ENCODE results near the gene MYO5A. TPM values are rescaled to one million over a fixed set of nuclear protein-coding genes. Genes with fewer than 3 reads are reported as not detected.
"Not testable (repeated sequence)": the region's sequence is repeated elsewhere in the genome, so short reads cannot be mapped to it uniquely, and the experiment has no call there.

Gene MYO5A
- total RNA-seq, 2 donors from 2014 or later: 5.9 to 7.9 TPM

- peak; percentile 76 to 81 for DNase-seq
- ATAC-seq: peak; percentile 86
- intact Hi-C loops (cut with DNase I, micrococcal nuclease): no loop called here
Observed at GRCh38 chr15:52288051-52288942, 240.4 kb downstream of the MYO5A start.

DNA sequence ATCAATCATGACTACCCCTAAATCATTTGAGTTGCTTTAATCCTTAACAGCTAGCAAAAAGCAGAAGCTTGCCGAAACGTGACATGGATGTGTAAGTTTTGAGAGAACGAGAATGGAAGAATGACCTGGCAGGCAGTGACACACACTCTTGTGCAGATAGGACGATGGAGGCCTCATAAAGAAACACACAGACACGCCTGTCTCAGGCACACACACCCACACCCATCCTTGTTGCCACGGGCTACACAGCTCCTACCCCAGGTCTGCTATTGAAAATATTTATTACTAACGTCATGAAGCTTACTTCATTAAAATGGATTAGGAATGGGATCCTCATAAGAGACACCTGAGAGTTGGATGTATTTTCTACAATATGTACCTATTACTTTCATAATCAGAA lies 241.6 kb downstream of the MYO5A start:
- peak; percentile 75 for ATAC-seq
- peak; percentile 59 to 82 for DNase-seq
- intact Hi-C loops (cut with DNase I, micrococcal nuclease): no loop called here

- DNase-seq; ATAC-seq; intact Hi-C loops (cut with DNase I, micrococcal nuclease): not testable (repeated sequence)
Observed at GRCh38 chr15:52285941-52286340, 242.7 kb downstream of the MYO5A start.

DNA sequence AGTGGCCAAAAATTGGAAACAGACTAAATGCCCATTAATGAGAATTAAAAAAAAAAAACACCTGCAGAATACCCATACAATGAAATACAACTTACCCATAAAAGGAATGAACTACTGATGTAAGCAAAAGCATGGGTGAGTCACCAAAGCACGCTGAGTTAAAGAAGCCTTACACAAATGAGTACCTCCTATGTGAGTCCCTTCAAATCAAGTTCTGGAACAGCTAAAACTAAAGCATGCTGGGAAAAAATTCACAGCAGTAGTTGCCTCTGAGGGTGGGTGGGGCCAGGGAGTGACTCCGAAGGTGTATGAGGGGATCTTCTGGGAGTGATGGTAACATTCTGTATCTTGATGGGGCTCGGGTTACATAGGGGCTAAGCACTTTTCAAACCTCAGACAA lies 244.5 kb downstream of the MYO5A start:
- intact Hi-C loops (cut with DNase I, micrococcal nuclease): no loop called here
- ATAC-seq (no peak), DNase-seq (no peak)

GRCh38 chr15:52283281-52283680 lies 245.4 kb downstream of the MYO5A start:
- no peak for DNase-seq
- no peak for ATAC-seq
- intact Hi-C loops (cut with DNase I, micrococcal nuclease): no loop called here

- intact Hi-C loops (cut with DNase I, micrococcal nuclease): no loop called here
- ATAC-seq: no peak
- no peak for DNase-seq
Observed at GRCh38 chr15:52282418-52282817, 246.3 kb downstream of the MYO5A start.

DNA sequence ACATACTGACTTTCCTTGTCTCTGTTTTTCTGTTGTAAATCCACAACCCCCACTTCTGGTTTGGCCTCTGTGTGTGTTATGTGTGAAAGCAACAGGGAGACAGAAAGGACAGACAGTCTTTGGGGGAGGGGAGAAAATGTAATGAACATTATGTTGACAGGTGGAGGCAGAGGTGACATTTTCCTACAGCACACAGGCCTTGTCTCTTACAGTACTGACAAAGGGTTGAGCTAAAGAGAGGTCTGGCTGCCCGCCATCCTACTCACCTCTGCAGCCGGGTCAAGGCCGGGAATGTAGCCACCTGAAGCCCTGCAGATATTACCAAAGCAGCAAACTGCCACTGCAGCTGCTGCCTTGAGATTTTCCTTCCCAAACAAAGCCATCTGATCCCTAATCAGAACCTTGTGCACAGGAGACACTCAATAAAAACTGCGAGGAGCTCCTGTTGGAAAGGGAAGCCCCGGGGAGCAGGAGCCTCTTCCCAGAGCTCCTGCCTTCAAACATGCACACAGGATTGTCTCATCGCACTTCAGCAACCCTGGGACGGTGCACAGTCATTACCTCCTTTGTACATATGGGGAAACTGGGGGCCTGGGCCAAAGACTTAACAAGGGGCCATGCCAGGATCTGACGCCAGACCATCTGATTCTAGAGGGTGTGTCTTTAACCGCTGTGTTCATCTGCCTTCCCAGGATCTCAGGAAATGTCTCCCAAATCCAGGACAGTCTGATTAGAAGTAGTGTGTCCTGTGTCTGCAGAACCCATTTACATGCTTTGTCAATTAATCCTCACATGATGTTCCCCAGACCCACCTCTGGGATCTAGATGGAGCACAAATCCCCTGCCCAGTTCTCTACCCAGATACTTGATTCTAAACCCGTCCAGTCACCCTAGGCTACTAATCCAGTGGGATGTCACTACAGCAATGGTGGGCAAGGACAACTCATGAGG lies 247.3 kb downstream of the MYO5A start:
- DNase-seq: no peak
- no peak for ATAC-seq
- intact Hi-C loops (cut with DNase I, micrococcal nuclease): no loop called here

DNA sequence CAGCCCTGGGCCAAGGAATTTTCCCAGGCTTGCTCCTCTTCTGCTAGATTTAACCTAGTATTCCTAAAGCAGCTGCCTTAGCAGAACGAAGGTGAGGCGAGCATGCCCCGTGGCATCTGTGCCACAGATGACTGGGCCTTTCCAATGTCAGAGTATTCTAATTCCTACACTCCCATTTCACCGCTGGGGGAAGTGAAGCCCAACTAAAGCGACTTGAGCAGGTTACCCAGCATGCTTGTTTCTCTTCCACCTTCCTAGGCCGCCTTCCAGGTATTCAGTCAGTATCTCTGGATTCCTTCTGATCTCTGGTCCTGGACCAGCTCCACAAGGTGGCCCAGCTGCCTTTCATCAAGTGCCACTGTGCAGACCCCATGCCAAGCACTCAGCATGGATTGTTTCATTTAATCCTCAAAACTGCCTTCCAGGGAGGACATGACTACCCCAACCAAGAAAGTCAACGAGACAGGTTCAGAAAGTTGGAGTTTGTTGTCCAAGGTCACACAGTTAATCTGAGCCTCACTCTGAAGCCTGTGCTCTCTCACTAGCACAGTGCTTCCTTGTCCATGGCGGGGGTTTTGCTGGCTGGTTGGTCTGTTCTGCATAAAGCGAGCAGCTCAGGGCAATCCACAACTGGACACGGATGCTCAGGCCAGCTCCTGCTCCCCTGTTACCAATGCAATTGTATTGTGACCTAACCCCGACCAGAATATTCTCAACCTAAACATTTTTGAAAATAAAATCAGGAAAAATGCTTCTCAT lies 248.2 kb downstream of the MYO5A start:
- ATAC-seq: no peak
- no peak for DNase-seq
- intact Hi-C loops (cut with DNase I, micrococcal nuclease): no loop called here

GRCh38 chr15:52278636-52279367 lies 249.9 kb downstream of the MYO5A start:
- DNase-seq (no peak), ATAC-seq (no peak)
- intact Hi-C loops (cut with DNase I, micrococcal nuclease): no loop called here

GRCh38 chr15:52278135-52278534 lies 250.5 kb downstream of the MYO5A start:
- intact Hi-C loops (cut with DNase I, micrococcal nuclease): no loop called here
- no peak for DNase-seq
- ATAC-seq: no peak

DNA sequence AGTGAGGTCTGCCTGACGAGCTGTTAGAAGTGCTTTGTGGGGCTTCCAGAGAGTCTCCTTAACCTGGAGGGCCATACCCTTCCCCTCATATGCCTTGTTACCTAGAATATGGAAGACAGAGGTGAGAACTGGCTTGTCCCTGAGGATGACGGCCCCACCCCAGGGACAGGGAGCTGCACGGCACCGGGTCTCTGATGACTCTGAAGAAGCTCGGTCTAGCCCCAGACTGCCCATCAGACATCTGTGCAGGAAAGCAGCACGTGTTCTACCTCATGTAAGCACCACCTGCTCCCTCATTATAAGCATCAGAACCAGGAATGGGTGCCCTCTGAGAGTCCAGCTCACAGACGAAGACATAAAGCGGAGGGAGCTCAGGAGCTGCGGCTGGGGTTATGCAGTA lies 251.1 kb downstream of the MYO5A start:
- intact Hi-C loops (cut with DNase I, micrococcal nuclease): no loop called here
- ATAC-seq: no peak
- DNase-seq: no peak

DNA sequence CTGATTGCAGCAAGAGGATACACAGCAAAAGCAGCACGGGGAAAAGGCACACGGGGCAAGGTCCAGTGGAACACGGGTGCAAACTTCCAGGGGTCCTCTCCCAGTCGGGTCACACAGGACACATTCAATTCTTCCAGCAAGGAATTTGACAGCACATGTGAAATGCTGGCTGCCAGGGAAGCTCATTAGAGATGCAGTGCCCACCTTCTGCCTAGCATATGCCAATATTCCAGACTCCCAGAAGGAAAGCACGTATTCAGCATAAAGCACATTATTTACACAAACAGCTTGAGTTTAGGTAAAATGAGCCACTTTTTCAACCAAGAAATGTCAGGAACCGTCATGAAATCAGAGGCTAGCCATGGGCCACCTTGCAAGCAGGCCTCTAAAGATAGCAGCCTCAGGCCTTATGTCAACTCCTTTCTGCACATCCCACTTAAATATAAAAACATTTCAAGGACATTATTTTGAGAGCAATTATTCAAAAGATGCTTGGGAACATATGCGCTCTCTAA lies 252.4 kb downstream of the MYO5A start:
- intact Hi-C loops (cut with DNase I, micrococcal nuclease): no loop called here
- ATAC-seq (no peak), DNase-seq (no peak)

- DNase-seq (no peak), ATAC-seq (no peak)
- intact Hi-C loops (cut with DNase I, micrococcal nuclease): no loop called here
Observed at GRCh38 chr15:52263563-52264282, 265.0 kb downstream of the MYO5A start.

- DNase-seq (no peak), ATAC-seq (no peak)
- intact Hi-C loops (cut with DNase I, micrococcal nuclease): no loop called here
Observed at GRCh38 chr15:52262364-52262763, 266.3 kb downstream of the MYO5A start.

- ATAC-seq (peak; percentile 52), DNase-seq (peak; percentile 35 to 52)
- intact Hi-C loops (cut with DNase I, micrococcal nuclease): no loop called here
Observed at GRCh38 chr15:52261498-52262242, 267.0 kb downstream of the MYO5A start.

DNA sequence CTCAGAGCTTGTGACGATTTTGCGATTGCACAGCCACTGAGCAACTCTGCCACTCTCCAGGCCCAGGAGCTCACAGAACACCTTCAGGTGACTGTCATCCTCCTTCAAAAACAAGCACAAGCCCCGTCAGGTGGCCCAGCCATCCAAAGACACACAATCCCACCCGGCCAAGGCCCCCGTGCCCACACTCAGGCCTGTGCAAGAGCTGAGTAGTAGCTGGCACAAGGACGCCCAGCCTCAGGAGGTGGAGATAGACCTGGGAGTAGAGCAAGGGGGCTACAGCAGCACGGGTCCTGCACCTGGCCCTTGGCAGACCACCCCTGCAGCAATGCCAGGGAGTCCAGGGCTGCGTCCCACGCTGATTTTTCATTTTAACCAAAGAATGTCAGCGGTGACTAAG lies 267.7 kb downstream of the MYO5A start:
- DNase-seq: no peak
- intact Hi-C loops (cut with DNase I, micrococcal nuclease): no loop called here
- ATAC-seq: no peak

DNA sequence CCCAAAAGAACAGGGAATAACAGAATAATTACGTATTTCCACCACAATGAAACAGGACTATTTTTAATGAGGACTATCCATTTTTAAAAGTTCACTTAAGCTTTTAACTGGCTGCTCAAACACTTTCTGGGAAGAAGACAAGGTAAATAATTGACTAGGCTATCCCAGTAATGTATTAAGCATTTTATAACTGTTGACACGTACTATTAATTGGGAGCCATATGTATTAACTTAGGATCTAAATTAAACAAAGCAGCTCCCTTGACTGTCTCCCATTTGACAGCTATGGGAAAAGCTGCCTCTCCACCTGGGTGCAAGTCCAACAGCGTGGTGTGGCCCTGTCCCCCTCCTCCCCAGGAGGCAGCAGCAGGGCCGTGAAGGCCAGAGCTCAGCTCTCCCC lies 269.2 kb downstream of the MYO5A start:
- no peak for DNase-seq
- intact Hi-C loops (cut with DNase I, micrococcal nuclease): loop anchor here in 1 of 2 donors (5.0 to 10.0 kb wide), 2 partner anchors 85 to 478 kb away; no protein-coding TSS in a partner anchor
- no peak for ATAC-seq
